Urinary bladder (tissue), 4 donors: ENCODE measurements around the gene PIK3R2. TPM values are rescaled to one million over a fixed set of nuclear protein-coding genes. Genes with fewer than 3 reads are reported as not detected.

Source experiments
- DNase-seq: peaks from one replicate; pipeline ENCODE4 v3.0.0-alpha.2; 2015; ENCODE audit errors: extremely low spot score
- H3K27ac ChIP-seq: one replicate; pipeline ENCODE4 v1.5.1; 2013; ENCODE audit warnings: low read depth, mild to moderate bottlenecking, moderate library complexity
- H3K36me3 ChIP-seq: one replicate; pipeline ENCODE4 v1.6.1; 2013; ENCODE audit warnings: mild to moderate bottlenecking, moderate library complexity; ENCODE audit not compliant: insufficient read depth
- H3K4me1 ChIP-seq: one replicate; pipeline ENCODE4 v1.6.1; 2013; ENCODE audit warnings: mild to moderate bottlenecking, moderate library complexity; ENCODE audit not compliant: insufficient read depth
- H3K4me3 ChIP-seq: one replicate; pipeline ENCODE4 v1.5.1; 2013; ENCODE audit warnings: low read depth, low read length
- WGBS: extraction: QIAGEN DNeasy Blood & Tissue Kit; methylation state at CpG from one replicate; pipeline ENCODE4 v1.1.7; 2013; 5-methylcytosine and 5-hydroxymethylcytosine counted together
- polyA plus RNA-seq: library from polyadenylated mRNA; stranded (reverse); fragments of 200-250 nt; gene quantifications from one replicate; pipeline ENCODE4 v1.2.3, GENCODE V29; 2013
- total RNA-seq: library from RNA; depleted of rRNA; stranded (reverse); fragments of >200 nt; gene quantifications from one replicate; pipeline ENCODE4 v1.2.3, GENCODE V29; 2014
- donor health status: healthy with polysubstance abuse.
- donor health status: healthy.

PIK3R2 gene
- total and polyA plus RNA-seq, 2 donors = 12.2 to 17.0 TPM

DNA sequence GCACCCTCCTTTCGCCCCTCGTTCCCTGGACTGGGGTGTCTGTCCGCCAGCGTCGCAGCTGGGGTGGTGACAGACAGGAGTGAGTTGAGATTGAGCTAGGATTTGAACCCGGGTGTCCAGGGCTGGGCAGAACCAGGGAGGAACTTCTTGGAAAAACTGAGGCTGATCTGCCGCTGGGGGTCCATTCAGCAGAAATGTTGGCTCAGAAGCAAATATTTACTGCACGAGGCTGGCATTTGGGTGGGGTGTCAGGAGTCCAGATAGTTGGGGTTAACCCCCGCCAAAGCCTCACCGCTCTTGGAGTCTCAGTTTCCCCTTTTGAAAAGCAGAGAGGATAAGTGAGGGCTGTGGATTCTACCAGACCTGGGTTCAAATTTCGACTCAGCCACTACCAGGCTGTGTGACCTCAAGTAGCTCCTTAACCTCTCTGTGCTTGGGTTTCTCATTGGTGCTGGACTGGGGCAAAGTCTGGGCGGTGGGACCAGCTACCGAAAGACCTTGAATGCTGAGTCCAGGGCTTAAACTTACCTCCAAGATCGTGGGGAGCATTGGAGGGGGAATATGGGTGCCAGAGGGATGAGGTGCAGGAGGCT is 34.4 kb upstream of the PIK3R2 start:
- Histone ChIP-seq H3K4me3 (peak overlapping the region; percentile 75), H3K36me3 (no peaks in the 10 kb centered on the region), H3K4me1 (no peaks in the 10 kb centered on the region), H3K27ac (peak overlapping the region; percentile 35)
- WGBS = 31% methylated on average over 14 of the region's 14 CpGs
- no peak for DNase-seq

DNA sequence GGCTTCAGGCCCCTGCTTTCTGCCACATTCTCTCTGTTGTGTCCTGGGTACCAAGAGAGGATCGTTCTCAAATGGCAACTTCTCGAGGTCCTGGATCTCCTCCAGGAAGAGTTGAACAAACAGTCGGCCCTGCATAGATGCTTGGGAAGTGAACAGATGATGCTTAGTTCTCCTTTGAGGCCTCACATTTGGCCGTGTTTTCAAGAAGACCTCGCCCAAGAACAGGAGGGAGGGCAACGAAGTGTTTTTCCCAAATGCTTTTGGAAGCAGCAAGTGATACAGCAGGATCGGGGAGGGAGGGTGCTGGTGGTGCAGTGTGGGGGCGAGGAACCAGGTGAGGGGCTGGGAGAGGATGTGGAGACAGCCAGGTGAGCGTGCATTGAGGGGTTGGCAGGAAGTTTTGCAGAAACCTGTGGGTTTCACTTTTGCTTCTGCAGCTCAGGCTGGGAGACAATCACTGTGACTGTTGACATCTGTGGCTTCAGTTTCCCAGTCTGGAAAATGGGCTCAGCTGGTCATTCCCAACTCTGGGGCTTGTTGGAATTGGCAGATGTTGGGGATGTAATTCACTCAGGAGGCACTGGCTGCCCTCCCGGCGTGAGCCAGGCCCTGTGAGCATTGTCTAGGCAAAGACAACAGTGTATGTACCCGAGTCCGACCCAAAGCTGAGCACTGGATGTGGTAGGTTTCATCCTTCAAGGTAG is 33.8 kb upstream of the PIK3R2 start:
- DNase-seq = no peak
- WGBS = 43% methylated on average over 13 of the region's 13 CpGs
- no peaks in the 10 kb centered on the region for H3K36me3 ChIP-seq
- no peak overlapping the region for H3K4me3 ChIP-seq
- H3K27ac ChIP-seq = no peak overlapping the region
- H3K4me1 ChIP-seq = no peaks in the 10 kb centered on the region

DNA sequence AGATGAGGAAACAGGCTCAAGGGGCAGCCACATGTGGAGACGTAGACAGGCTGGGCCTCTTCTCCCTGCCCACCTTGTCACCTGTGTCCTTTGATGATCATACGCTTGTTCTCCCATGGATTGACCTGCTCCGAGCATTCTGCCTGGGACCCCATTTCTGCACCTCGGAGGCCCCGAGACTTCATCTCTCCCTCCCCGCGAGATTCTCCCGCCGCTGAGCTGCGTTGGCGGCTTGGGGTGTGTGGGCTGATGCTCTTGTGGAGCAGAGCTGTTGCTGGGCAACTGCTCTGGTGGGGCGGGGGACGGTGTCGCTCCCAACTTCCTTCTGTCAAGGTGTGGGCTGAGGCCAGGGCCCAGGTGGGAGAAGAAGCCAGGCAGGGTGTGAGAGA is 33.3 kb upstream of the PIK3R2 start:
- Histone ChIP-seq H3K4me1 (no peaks in the 10 kb centered on the region), H3K27ac (no peak overlapping the region), H3K36me3 (no peaks in the 10 kb centered on the region), H3K4me3 (no peak overlapping the region)
- 83% methylated on average over 14 of the region's 14 CpGs for WGBS
- no peak for DNase-seq

DNA sequence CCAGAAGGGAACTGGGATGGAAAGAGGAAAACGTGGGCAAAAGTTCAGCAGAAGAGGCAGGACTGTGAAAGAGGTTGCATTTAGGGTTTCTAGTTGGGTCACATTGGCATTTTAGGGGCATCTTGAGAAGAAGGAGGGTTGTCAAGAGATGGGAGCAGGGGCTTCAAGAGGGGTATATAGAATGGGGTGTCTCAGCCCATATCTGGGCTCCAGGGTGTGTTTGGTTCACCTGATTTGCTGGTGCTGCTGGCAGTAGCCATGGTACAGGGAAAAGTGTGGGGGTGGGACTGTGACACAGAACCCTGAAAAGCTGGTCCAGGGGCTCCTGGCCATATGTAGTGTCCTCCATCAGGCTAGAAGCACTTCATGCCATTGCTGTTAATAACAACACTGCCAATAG is 32.8 kb upstream of the PIK3R2 start:
- no peaks in the 10 kb centered on the region for H3K36me3 ChIP-seq
- DNase-seq = no peak
- 72% methylated on average over 1 of the region's 1 CpG for WGBS
- no peak overlapping the region for H3K4me3 ChIP-seq
- H3K27ac ChIP-seq = no peak overlapping the region
- no peaks in the 10 kb centered on the region for H3K4me1 ChIP-seq

DNA sequence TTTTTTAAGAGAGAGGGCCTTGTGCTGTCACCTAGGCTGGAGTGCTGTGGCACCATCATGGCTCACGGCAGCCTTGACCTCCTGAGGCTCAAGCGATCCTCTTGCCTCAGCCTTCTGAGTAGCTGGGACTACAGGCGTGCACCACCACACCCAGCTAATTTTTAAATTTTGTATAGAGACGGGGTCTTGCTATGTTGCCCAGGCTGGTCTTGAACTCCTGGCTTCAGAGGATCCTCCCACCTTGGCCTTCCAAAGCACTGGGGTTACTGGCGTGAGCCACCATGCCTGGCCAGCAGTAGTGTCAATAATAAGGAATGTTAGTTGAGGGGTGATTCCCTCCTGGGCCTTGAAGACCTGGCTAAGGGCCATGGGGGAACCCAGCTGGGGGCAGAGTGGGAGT is 31.8 kb upstream of the PIK3R2 start:
- 95% methylated on average over 5 of the region's 5 CpGs for WGBS
- no peak for DNase-seq
- no peaks in the 10 kb centered on the region for H3K36me3 ChIP-seq
- no peaks in the 10 kb centered on the region for H3K4me1 ChIP-seq
- no peak overlapping the region for H3K27ac ChIP-seq
- H3K4me3 ChIP-seq = no peak overlapping the region

DNA sequence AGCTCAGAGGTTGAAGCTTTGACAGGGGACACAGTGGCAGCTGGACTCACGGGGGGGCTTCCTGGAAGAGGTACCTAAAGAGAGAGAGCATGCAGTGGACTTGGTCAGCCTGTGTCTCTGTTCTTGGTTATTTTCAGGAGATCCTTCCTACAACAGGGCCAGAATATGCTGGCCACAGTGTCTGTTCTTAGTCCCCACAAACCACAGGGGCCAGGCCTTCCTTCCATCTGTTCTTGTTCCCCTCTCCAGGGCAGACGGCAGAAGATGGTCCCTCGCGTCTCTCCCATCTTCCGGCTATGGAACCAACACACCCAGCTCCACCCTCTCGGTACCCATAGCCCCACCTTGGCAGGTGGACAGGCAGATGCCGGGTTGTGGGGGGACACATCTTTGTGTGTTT is 30.5 kb upstream of the PIK3R2 start:
- 88% methylated on average over 7 of the region's 7 CpGs for WGBS
- H3K27ac ChIP-seq = no peak overlapping the region

DNA sequence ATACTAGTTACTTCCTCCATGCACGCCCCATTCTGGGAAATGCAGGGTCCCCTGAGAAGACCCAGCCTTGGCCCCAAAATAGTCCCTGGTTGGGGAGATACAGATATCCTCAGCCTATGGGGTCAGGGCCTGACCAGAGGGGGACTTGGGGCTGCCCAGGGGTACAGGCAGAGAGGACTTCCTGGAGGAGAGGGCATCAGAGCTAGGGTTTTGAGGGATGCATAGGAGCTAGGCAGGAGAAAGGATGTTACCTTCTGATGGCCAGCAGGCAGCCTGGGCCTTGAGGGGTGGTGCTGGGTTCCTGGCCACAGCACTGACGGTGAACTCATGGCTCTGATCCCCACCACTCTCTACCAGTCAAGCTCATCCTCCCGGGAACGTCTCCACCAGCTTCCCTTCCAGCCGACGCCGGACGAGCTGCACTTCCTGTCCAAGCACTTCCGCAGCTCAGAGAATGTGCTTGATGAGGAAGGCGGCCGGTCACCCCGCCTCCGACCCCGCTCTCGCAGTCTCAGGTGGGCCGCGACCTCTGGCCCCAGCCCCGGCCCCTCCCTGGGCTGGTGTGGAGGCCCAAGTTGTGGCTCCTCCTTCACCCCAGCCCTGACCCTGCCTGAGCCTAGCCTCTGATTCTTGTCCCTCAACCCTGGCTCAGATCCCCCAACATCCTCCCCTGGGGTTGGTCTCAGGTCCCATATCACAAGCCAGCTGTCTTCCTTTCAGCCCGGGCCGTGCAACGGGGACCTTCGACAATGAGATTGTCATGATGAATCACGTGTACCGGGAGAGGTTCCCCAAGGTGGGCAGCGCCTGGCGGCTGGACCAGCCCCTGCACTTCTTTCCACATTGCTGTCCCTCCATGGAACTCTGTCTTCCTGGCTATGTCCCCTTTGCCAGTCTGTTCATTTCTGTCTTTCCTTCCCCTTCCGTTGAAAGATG is 29.8 kb upstream of the PIK3R2 start:
- H3K27ac ChIP-seq = no peak overlapping the region

More for the DNA sequence above, 30.5 kb upstream of the PIK3R2 start:
- no peak for DNase-seq
- no peaks in the 10 kb centered on the region for H3K36me3 ChIP-seq
- no peak overlapping the region for H3K4me3 ChIP-seq
- H3K4me1 ChIP-seq = no peaks in the 10 kb centered on the region

DNA sequence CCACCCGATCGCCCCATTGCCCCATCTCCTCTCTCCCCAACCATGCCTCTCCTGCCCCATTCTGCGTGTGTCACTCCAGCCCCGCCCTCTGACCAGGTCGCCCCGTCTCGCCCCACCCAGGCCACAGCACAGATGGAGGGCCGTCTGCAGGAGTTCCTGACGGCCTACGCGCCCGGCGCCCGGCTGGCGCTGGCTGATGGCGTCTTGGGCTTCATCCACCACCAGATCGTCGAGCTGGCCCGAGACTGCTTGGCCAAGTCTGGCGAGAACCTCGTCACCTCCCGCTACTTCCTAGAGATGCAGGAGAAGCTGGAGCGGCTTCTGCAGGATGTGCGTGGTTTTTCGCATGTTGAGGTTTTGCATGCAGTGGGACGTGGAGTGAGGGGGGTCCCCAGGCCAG is 29.1 kb upstream of the PIK3R2 start:
- Histone ChIP-seq H3K4me3 (no peak overlapping the region), H3K36me3 (no peaks in the 10 kb centered on the region), H3K4me1 (no peaks in the 10 kb centered on the region), H3K27ac (no peak overlapping the region)
- DNase-seq = no peak
- WGBS = 85% methylated on average over 26 of the region's 26 CpGs

More for the DNA sequence above, 29.8 kb upstream of the PIK3R2 start:
- Histone ChIP-seq H3K4me1 (no peaks in the 10 kb centered on the region), H3K36me3 (no peaks in the 10 kb centered on the region), H3K4me3 (no peak overlapping the region)
- no peak for DNase-seq
- 83% methylated on average over 27 of the region's 27 CpGs for WGBS

DNA sequence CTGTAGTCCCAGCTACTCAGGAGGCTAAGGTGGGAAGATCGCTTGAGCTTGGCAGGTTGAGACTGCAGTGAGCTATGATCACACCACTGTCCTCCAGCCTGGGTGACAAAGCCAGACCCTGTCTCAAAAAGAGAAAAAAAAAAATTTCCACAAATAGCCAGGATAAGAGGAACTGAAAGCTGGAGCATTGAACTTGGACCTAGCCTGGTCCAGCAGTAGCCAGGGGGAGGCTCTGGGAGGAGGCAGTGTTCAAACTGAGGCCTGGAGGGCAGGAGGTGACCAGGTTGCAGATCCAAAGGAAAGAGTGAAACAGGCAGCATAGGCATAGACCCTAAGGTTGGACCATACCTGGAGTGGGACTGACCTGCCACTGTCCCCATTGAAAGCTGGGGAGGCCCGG is 26.9 kb upstream of the PIK3R2 start:
- Histone ChIP-seq H3K27ac (no peak overlapping the region), H3K4me1 (no peaks in the 10 kb centered on the region), H3K36me3 (no peaks in the 10 kb centered on the region), H3K4me3 (no peak overlapping the region)
- DNase-seq = no peak
- 93% methylated on average over 2 of the region's 2 CpGs for WGBS

DNA sequence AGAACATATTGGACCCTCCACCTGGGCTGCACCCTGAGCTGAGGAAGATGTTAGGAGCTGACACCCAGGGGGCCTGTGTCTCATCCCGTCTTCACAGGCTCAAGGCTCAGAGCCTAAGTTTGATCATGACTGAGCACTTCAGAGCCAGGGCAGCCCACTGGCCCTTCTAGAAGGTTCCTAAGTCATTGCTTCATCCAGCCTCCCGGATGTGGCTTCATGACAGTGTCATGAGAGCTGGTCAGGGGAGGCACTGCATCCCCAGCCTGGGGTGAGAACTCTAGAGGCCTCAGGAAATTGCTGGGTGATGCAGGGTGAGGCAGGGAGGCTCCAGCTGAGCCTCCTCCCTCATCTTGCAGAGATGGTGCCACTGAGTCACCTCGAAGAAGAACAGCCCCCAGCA is 24.9 kb upstream of the PIK3R2 start:
- Histone ChIP-seq H3K4me1 (no peaks in the 10 kb centered on the region), H3K36me3 (no peaks in the 10 kb centered on the region), H3K27ac (no peak overlapping the region), H3K4me3 (no peak overlapping the region)
- no peak for DNase-seq
- WGBS = 87% methylated on average over 3 of the region's 3 CpGs

DNA sequence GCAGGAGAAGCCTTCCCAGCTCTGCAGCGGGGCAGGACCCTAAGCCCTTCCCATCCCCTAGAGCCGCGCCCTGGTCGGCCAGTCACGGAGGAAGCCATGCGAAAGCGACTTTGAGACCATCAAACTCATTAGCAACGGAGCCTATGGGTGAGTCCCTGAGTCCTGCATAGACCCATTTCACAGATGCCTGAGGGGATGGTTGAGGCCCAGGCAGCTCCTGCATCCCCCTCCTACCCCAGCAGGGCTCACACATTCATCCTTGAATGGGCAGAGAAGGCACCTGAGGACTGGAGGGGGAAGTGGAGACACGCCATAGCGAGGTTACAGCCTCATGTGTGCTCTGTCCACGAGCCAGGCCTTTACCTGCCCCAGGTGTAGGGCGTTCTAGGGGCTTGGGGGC is 24.2 kb upstream of the PIK3R2 start:
- WGBS = 95% methylated on average over 12 of the region's 12 CpGs
- H3K27ac ChIP-seq = no peak overlapping the region
- H3K36me3 ChIP-seq = no peaks in the 10 kb centered on the region
- no peak overlapping the region for H3K4me3 ChIP-seq
- H3K4me1 ChIP-seq = no peaks in the 10 kb centered on the region
- no peak for DNase-seq

DNA sequence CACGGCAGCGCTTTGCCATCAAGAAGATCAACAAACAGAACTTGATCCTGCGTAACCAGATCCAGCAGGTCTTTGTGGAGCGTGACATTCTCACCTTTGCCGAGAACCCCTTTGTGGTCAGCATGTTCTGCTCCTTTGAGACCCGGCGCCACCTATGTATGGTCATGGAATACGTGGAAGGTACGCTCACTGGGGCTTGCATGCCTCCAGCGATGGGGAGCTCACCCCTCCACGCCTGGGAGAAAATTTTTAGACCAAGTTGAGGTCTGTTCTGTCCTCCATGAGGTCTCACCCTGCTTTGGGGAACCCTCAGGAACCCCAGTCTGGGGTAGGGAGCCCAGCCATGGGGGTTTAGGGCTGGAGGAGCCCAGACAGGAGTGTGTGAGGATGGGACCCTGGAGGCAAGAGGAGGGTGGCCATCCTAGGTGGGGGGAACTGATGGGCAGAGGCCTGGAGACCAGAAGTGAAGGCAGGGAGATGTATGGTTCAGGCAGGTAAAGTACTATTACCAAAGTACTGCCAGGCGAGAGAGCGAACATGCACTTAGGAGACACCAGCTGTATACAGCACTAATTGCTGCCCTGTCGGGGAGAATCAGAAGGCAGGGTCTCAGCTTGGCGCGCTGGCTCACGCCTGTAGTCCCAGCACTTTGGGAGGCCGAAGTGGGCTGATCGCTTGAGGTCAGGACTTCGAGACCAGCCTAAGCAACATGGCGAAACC is 22.3 kb upstream of the PIK3R2 start:
- no peak for DNase-seq

DNA sequence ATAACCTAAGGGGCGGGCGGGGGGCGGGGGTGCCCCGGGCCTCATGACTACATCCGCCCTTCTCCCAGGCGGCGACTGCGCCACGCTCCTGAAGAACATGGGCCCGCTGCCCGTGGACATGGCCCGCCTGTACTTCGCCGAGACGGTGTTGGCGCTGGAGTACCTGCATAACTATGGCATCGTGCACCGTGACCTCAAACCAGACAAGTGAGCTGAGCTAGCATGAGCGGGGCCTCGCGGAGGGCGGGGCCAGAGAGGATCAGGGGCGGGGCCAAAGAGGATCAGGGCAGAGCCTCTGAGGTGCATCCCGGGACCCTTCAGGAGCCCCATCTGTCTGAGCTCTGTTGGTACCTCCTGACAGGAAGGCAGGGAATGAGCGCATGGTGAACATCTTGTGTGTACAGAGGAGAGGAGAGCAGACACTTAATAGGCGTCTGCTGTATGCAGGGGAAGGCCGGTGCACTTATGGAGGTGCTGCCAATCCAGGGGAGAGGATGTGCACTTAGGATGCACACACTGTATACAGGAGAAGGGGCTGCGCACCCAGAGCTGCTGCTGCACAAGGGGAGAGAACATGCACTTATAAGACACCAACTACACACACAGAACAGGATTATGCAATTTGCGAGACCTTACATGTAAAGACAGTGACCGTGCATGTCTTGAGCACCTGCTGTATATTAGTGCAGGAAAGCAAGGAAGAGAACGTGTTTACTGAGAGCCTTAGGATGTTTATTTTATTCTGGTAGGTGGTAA is 20.9 kb upstream of the PIK3R2 start:
- 81% methylated on average over 31 of the region's 31 CpGs for WGBS
- no peak for DNase-seq
- no peaks in the 10 kb centered on the region for H3K36me3 ChIP-seq
- no peaks in the 10 kb centered on the region for H3K4me1 ChIP-seq
- no peak overlapping the region for H3K4me3 ChIP-seq
- no peak overlapping the region for H3K27ac ChIP-seq

More for the DNA sequence above, 22.3 kb upstream of the PIK3R2 start:
- H3K4me1 ChIP-seq = no peaks in the 10 kb centered on the region
- no peak overlapping the region for H3K4me3 ChIP-seq
- H3K27ac ChIP-seq = no peak overlapping the region
- 96% methylated on average over 21 of the region's 21 CpGs for WGBS
- H3K36me3 ChIP-seq = no peaks in the 10 kb centered on the region
